Mesothelial cell of epicardium (in vitro differentiated cells): ENCODE results near the gene RDX. TPM values are rescaled to one million over a fixed set of nuclear protein-coding genes. Genes with fewer than 3 reads are reported as not detected.
"Not testable (repeated sequence)": the region's sequence is repeated elsewhere in the genome, so short reads cannot be mapped to it uniquely, and the experiment has no call there.

Experiments used
- DNase-seq, 2 experiments: peaks; one replicate each; pipeline ENCODE4 v3.0.0; 2021; ENCODE audit warnings: low spot score in 2 of 2; ENCODE audit not compliant: unreplicated experiment in 2 of 2
- H3K27ac Mint-ChIP-seq: 2 replicates; pipeline ENCODE4 v1.8.0; 2021; ENCODE audit warnings: mixed read lengths
- H3K27me3 Mint-ChIP-seq: 2 replicates; pipeline ENCODE4 v1.8.0; 2021; ENCODE audit warnings: low read depth, mixed read lengths
- H3K36me3 Mint-ChIP-seq: 2 replicates; pipeline ENCODE4 v1.8.0; 2021; ENCODE audit warnings: mixed read lengths
- H3K4me1 Mint-ChIP-seq: 2 replicates; pipeline ENCODE4 v1.8.0; 2021; ENCODE audit warnings: mixed read lengths
- H3K4me3 Mint-ChIP-seq: 2 replicates; pipeline ENCODE4 v1.8.0; 2021; ENCODE audit warnings: mild to moderate bottlenecking, moderate library complexity, mixed read lengths
- H3K9me3 Mint-ChIP-seq: 2 replicates; pipeline ENCODE4 v1.8.0; 2021; ENCODE audit warnings: mixed read lengths
- CTCF ChIP-seq: fragments of 200-600 bp; sonication (generic); IDR thresholded peaks from one replicate; pipeline ENCODE4 v1.5.0; 2021; ENCODE audit warnings: antibody characterized with exemption; ENCODE audit not compliant: unreplicated experiment
- total RNA-seq: library from RNA; stranded (reverse); gene quantifications from 3 replicates; pipeline ENCODE4 v1.2.1, GENCODE V29; 2021

Gene RDX
- total RNA-seq, 1 donor from 2014 or later, result 117 TPM

- no peak for DNase-seq
- no peak for TF ChIP-seq CTCF
- Mint-ChIP-seq H3K4me3 (no peak overlapping the region), H3K9me3 (peaks cover 5% of the 10 kb centered on the region), H3K27ac (no peak overlapping the region), H3K4me1 (peaks cover 4% of the 10 kb centered on the region), H3K27me3 (no peaks in the 10 kb centered on the region), H3K36me3 (peaks cover 10% of the 10 kb centered on the region)
These were observed 77.2 kb downstream of the RDX start for GRCh38 chr11:110219006-110219785.

GRCh38 chr11:110217936-110218335, 78.5 kb downstream of the RDX start:
- H3K36me3 Mint-ChIP-seq, result peaks cover 7% of the 10 kb centered on the region

GRCh38 chr11:110217223-110217877, 79.1 kb downstream of the RDX start:
- Mint-ChIP-seq H3K27me3 (no peaks in the 10 kb centered on the region), H3K4me1 (peaks cover 4% of the 10 kb centered on the region), H3K4me3 (no peak overlapping the region), H3K9me3 (peaks cover 5% of the 10 kb centered on the region), H3K36me3 (peaks cover 7% of the 10 kb centered on the region), H3K27ac (no peak overlapping the region)
- no peak for TF ChIP-seq CTCF
- DNase-seq, result no peak

More at GRCh38 chr11:110217936-110218335, 78.5 kb downstream of the RDX start:
- H3K4me1 Mint-ChIP-seq, result peaks cover 4% of the 10 kb centered on the region
- H3K9me3 Mint-ChIP-seq, result peaks cover 5% of the 10 kb centered on the region
- no peak overlapping the region for H3K4me3 Mint-ChIP-seq
- H3K27me3 Mint-ChIP-seq, result no peaks in the 10 kb centered on the region
- DNase-seq, result no peak
- H3K27ac Mint-ChIP-seq, result no peak overlapping the region
- no peak for TF ChIP-seq CTCF

- H3K27me3 Mint-ChIP-seq, H3K36me3 Mint-ChIP-seq, H3K27ac Mint-ChIP-seq, H3K9me3 Mint-ChIP-seq, DNase-seq, H3K4me1 Mint-ChIP-seq: not testable (repeated sequence)
- peak overlapping the region; percentile 78 for H3K4me3 Mint-ChIP-seq
These were observed 87.1 kb downstream of the RDX start for GRCh38 chr11:110209313-110209694.

- H3K9me3 Mint-ChIP-seq, H3K36me3 Mint-ChIP-seq, DNase-seq, H3K27me3 Mint-ChIP-seq, H3K4me1 Mint-ChIP-seq: not testable (repeated sequence)
- H3K4me3 Mint-ChIP-seq, result peak overlapping the region; percentile 78
- peak overlapping the region; percentile 50 for H3K27ac Mint-ChIP-seq
These were observed 87.6 kb downstream of the RDX start for GRCh38 chr11:110208678-110209312.

- DNase-seq, result no peak
- TF ChIP-seq CTCF, result no peak
- H3K4me3 Mint-ChIP-seq, result no peak overlapping the region
- peaks cover 8% of the 10 kb centered on the region for H3K9me3 Mint-ChIP-seq
- no peaks in the 10 kb centered on the region for H3K27me3 Mint-ChIP-seq
- H3K36me3 Mint-ChIP-seq, result no peaks in the 10 kb centered on the region
- peaks cover 5% of the 10 kb centered on the region for H3K4me1 Mint-ChIP-seq
- H3K27ac Mint-ChIP-seq, result no peak overlapping the region
These were observed 89.3 kb downstream of the RDX start for GRCh38 chr11:110207123-110207522.
